GM12873 (cell line): ENCODE data around the gene RNASE8.

ENCODE experiments used
- TF ChIP-seq, protein P1 (sequence below): IDR thresholded peaks from 2 replicates; pipeline ENCODE4 v1.5.1; 2012; ENCODE audit warnings: low read depth, mild to moderate bottlenecking, moderate library complexity, low read length, control low read depth; ENCODE audit not compliant: insufficient read depth; ENCODE audit errors: missing control alignments

RNASE8 gene

DNA sequence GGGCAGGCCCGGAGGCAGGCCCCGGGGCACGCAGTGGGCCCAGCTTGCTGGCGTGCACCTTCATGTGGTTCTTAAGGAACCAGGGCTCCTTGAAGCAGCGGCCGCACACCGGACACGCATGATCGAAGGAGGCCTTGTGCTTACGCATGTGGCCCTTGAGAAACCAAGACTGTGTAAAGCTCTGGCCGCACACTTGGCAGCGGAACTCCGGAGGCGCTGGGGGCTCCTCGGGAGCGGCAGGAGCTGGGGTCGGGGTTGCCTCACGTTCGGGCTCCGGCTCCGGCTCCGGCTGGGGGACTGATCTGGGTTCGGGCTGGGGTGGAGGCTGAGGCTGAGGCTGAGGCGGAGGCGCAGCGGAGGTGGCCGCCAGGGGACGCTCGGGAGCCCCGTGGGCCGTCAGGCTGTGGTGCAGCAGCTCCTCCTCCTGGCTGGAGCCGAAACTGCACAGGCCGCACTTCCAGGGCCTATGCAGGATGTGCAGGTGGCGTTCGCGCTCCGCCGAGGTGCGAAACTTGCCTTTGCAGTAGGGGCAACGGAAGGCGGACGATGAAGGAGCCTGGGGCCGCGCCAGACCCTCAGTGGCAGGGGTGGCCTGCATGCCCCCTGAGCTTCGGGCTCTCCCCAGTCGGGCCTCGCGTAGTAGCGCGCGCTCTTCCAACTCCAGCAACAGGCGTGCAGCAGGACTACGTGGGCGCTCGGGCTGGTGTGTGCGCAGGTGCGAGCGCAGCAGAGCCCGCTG, 34.8 kb downstream of the RNASE8 start:
- TF ChIP-seq, protein P1, sequence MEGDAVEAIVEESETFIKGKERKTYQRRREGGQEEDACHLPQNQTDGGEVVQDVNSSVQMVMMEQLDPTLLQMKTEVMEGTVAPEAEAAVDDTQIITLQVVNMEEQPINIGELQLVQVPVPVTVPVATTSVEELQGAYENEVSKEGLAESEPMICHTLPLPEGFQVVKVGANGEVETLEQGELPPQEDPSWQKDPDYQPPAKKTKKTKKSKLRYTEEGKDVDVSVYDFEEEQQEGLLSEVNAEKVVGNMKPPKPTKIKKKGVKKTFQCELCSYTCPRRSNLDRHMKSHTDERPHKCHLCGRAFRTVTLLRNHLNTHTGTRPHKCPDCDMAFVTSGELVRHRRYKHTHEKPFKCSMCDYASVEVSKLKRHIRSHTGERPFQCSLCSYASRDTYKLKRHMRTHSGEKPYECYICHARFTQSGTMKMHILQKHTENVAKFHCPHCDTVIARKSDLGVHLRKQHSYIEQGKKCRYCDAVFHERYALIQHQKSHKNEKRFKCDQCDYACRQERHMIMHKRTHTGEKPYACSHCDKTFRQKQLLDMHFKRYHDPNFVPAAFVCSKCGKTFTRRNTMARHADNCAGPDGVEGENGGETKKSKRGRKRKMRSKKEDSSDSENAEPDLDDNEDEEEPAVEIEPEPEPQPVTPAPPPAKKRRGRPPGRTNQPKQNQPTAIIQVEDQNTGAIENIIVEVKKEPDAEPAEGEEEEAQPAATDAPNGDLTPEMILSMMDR, result peak; percentile 100

DNA sequence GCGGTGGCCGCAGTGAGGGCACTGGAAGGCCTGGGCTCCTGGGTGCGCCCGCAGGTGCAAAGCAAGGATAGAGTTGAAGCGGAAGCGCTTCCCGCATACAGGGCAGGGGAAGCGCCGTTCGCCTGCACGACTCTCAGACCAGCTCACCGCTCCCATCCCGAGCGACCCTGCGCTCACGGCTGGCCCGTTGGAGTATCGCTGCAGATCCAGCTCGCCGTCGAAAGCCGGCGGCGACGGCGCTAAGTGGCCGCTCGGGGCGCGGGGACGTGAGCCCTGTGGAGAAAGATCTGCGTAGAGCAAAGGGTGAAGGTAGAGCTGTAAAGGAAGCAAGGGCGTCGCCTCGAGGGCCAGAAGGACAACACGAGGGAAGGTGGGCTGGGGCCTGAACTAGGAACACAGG, 35.4 kb downstream of the RNASE8 start:
- TF ChIP-seq, protein P1, result no peak

DNA sequence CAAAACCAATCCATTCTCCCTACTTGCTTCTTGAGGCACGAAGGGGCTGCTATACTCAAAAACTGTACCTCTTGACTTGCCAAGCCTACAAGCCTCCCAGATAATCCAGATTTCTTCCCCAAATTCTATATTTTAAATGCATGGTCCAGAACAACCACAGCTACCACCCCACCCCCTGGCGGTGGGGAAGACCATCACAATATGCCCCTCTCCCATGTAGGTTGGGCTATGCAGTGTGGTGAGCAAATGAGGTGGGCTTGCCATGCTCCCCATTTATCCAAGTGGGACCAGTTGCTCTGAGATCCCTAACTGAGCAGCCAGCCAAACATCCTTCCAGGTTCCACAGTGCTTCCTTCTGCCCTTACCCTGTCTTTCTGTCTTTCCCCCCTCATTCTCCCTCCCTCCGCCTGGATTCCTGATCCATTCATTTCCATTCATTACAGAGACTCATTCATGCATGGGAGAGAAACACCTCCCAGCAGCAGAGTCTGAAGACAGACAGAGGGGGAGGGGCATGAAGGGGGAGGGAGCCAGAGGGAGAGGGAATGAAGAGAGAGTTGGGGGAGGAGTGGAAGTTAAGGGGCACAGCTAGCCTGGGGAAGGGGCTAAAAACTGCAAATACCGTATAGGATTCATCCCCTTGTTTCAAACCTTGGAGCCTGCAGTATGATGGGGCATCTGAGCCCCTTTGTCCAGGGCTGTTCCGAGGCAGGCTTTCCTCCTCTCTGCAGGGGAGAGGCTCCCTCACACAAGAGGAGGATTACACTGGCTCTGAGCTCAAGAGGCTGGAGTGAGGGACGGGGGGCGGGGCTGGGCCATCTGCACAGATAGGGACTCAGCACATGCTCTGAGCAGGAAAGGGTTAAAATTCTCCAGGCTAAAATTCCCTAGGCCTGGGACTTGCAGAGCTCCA, 36.4 kb downstream of the RNASE8 start:
- TF ChIP-seq, protein P1, result no peak

DNA sequence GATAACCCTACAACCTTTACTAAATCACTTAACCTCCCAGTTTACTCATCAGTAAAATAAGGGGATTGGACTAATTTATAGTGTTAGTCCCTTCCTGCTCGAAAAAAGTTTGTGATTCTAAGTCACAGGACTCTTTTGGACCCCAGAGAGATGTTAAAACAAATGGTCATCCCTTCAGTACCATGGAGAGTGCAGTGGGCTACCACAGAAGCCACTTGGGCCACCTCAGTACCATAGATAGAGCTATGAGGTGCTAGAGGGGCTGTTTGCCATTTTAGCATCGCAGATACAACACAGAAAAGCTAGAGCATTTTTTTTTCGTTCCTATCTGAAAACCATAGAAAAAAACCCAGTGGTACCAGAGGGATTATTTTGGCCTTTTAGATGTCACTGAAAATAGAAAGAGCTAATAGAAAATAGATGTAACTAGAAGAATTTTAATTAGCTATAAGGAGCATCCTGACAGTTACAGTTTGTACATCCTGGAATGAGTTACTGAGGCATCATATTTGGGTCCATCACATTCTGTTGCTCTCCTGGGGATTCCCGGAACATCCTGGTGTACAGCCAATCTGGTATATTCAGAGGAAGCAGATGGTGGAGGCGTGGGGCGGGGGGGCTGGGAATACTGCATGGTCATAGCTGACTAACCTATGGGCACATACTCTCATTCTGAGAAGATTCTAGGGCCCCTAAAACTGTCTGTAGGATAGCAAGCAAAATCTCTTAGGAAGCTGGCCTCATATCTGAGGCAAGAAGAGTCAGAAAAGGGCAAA, 38.0 kb downstream of the RNASE8 start:
- TF ChIP-seq, protein P1, result no peak

GRCh38 chr14:21096438-21096837, 38.8 kb downstream of the RNASE8 start:
- TF ChIP-seq, protein P1, result no peak

DNA sequence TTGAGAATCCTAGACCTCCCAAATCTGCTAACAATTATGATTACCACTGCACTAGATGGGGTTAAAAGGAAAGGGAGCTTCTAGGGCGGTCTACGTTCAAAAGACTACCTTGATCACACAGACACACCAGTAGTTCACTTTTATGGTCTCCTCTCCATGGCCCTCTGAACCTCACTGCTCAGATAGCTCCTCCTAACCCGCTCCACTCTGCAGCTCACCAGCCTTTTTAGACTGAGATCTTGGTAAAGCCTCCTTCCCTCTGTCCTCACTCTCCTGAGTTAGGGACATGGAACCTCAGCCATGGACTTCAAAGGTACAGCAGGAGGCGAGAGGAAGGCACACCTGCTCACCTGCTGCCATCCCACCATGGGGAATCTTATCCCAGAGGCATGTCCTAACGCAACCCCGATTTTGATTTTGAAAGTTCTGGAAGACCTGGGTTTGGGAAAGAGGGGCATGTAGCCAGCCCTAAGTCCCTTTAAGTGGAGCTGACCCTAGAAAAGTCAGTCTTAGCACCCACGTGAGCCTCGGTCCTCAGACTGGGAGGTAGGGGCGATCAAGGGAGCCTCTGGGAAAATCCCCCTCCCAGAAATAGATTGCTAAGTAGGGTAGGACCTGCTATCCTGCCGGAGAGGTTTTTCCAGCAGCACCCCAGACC, 39.5 kb downstream of the RNASE8 start:
- TF ChIP-seq, protein P1, result no peak
